ENCODE results near the gene STC2. TPM values are rescaled to one million over a fixed set of nuclear protein-coding genes. Genes with fewer than 3 reads are reported as not detected.

The STC2 gene
- total and polyA plus RNA-seq, 10 of the 15 experiments (the other 5 are each of a cell fraction or from before 2014, with no cell fraction given), result 0.05 to 4.8 (median 2.0) TPM

GRCh38 chr5:173283318-173284288 lies 44.6 kb downstream of the STC2 start:
- FAIRE-seq (no peak), DNase-seq (ENCODE audit: low read depth, low spot score) (no peak)
- intact Hi-C loops (cut with micrococcal nuclease; ENCODE audit: unreplicated experiment), result no loop called here
- no peak for TF ChIP-seq RFX5 (IDR thresholded peaks at IDR 0.05; ENCODE audit: low read depth, low read length)
- TF ChIP-seq RUNX3 (IDR thresholded peaks at IDR 0.05; ENCODE audit: low read length), result 0 out of 2 replicates have a peak, but pooled peaks have one; percentile 14
- TF ChIP-seq TCF7 (IDR thresholded peaks at IDR 0.05; ENCODE audit: borderline replicate concordance), result no peak
- TF ChIP-seq CTCF (IDR thresholded peaks at IDR 0.05 in 2 of 3, conservative IDR thresholded peaks at IDR 0.05 in 1 of 3; ENCODE audit: control insufficient read depth in 2 of 3, extremely low read depth in 1 of 3, insufficient read depth in 1 of 3, low read depth in 3 of 3, low read length in 3 of 3), result peak; percentile 51 to 66 (median 58)
- no peak for TF ChIP-seq JUNB (IDR thresholded peaks at IDR 0.05)
- TF ChIP-seq ZNF622 (IDR thresholded peaks at IDR 0.05), result no peak
- no peak for TF ChIP-seq CEBPZ (IDR thresholded peaks at IDR 0.05; ENCODE audit: low read depth, low read length)
- no peak for TF ChIP-seq BACH1 (IDR thresholded peaks at IDR 0.05; ENCODE audit: borderline replicate concordance)
- no peak for TF ChIP-seq HSF1 (IDR thresholded peaks at IDR 0.05; ENCODE audit: low read depth, low read length)
- peak; percentile 47; the same call in 1 of the 2 replicates for TF ChIP-seq YY1 (IDR thresholded peaks at IDR 0.05; ENCODE audit: low read depth, low read length)
- TF ChIP-seq CBX3 (IDR thresholded peaks at IDR 0.05; ENCODE audit: borderline replicate concordance, low read depth), result no peak
- peak; percentile 78 for TF ChIP-seq MAX (IDR thresholded peaks at IDR 0.05; ENCODE audit: low read depth, low read length)
- peak; percentile 65 for TF ChIP-seq USF1 (IDR thresholded peaks at IDR 0.05; ENCODE audit: borderline replicate concordance, extremely low read length, insufficient read depth, low read depth, low read length)
- no peak for TF ChIP-seq PAX8 (IDR thresholded peaks at IDR 0.05)

More at GRCh38 chr5:173283318-173284288, 44.6 kb downstream of the STC2 start:
- Histone ChIP-seq H2AFZ (ENCODE audit: control insufficient read depth, low read depth, low read length) (peak overlapping the region; percentile 65; the same call in 1 of the 2 replicates), H3K27ac (ENCODE audit: control insufficient read depth, insufficient read depth) (no peak overlapping the region), H3K36me3 (ENCODE audit: control insufficient read depth in 2 of 2, insufficient read depth in 2 of 2, low read length in 1 of 2) (no peaks in the 10 kb centered on the region), H3K4me3 (no peak overlapping the region), H4K20me1 (ENCODE audit: control insufficient read depth, insufficient read depth) (no peaks in the 10 kb centered on the region), H3K27me3 (replicated peaks in 1 of 2; ENCODE audit: control insufficient read depth in 2 of 2, insufficient read depth in 2 of 2, low read length in 1 of 2) (peaks cover 0 to 2% of the 10 kb centered on the region in 2 experiments; a peak in 1 of 4 replicates), H3K4me1 (ENCODE audit: control insufficient read depth, insufficient read depth, low read length) (peaks cover 10% of the 10 kb centered on the region; the same call in 1 of the 2 replicates), H3K9ac (ENCODE audit: control insufficient read depth, insufficient read depth, low read length) (no peak overlapping the region), H3K9me3 (replicated peaks; ENCODE audit: control insufficient read depth, insufficient read depth, low read length) (no peaks in the 10 kb centered on the region; the same call in 2 of the 3 replicates), H3K4me2 (ENCODE audit: control insufficient read depth, insufficient read depth) (peak overlapping the region; percentile 77), H3K79me2 (ENCODE audit: control insufficient read depth, insufficient read depth, low read length) (no peaks in the 10 kb centered on the region)
- CTCF ChIA-PET, result interaction anchor here (0.7 to 1.2 kb wide), 4 partner anchors 48 to 324 kb away, joined by 3 to 4 read pairs (median 4); partner anchors contain the start of gene RPL26L1
- SMC1A ChIA-PET (ENCODE audit: uncharacterized antibody, unreplicated experiment), result no interaction called here
- BruUV-seq (replicated peaks), result no TSS peak
- peak; percentile 96 for ATAC-seq
- RAD21 ChIA-PET (ENCODE audit: unreplicated experiment), result no interaction called here
- in situ Hi-C loops (cut with MboI), result no loop called here
- POLR2A ChIA-PET, result interaction anchor here (0.6 kb wide), 1 partner anchor 306 kb away, joined by 3 read pairs; no protein-coding TSS in a partner anchor
- WGBS (ENCODE audit: insufficient coverage, insufficient replicate concordance, low lambda C conversion rate, missing lambda C conversion rate), result 17% methylated on average over 42 of the region's 45 CpGs

Measured in GM12878 (cell line).